Hematopoietic multipotent progenitor cell treated with erythropoietin and hydrocortisone succinate and interleukin-3 and kit ligand, for 15 days (in vitro differentiated cells): Measurements from ENCODE around the gene ERCC3.

Experiments
- DNase-seq: peaks from one replicate; pipeline ENCODE4 v3.0.0-alpha.2; 2015; ENCODE audit warnings: low spot score

Gene ERCC3

DNA sequence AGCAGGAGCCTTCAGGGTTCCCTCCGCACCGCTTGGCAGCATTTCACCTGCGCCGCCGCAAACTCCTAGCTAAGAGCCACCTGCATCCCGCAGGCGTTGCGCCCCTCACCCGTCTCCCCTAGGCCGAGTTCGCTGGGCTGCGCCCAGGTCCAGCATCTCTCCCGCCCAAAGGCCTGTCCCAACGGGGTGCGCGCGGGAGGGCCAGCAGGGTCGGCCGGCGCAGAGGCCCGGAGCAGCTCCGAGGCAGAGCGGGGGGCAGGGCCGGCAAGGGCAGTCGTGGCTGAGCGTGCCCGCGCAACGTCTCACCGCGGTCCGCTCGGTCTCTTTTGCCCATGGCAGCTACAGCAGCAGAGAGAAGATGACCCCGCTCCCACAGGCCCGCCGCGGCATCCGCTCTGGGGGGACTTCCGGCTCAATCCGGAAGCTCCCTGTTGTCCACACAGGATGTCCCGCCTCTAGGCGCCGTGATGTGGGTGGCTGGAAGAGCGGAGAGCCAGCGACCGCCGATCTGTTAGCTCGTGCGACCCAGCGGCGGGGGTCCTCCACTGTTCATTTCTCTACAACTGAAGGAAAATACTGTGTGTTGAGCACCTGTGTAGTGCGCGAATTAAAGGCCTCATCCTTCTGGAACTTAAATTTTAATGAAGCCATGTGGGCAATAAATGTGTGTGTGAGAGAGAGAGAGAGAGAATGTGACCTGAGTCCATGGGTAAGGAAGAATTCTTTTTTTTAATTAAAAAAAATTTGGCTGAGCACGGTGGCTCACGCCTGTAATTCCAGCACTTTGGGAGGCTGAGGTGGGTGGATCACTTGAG, at the start of gene ERCC3:
ERCC3 (minus strand) TSS at position 397 of the 815 bp plus-strand sequence; CDS start at position 334, 63 bp downstream.
- peak; percentile 76 for DNase-seq

DNA sequence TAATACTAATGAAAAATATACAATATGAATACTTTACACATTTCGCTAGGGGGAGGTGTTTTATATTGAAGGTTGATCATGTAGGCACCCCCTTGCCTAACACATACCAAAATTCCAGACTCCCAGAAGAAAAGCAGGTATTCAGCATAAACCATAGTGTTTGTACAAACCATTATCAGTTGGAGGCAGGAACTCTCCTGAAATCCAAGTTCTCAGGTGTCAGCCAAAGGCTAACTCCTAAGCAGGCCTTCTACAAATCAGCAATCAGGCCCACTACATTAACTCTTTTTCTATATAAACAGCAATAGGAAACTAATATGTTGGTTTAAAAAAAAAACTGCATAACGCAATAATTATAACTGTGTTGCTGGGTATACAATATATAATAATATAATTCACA, 49.3 kb upstream of the ERCC3 start:
- no peak for DNase-seq

DNA sequence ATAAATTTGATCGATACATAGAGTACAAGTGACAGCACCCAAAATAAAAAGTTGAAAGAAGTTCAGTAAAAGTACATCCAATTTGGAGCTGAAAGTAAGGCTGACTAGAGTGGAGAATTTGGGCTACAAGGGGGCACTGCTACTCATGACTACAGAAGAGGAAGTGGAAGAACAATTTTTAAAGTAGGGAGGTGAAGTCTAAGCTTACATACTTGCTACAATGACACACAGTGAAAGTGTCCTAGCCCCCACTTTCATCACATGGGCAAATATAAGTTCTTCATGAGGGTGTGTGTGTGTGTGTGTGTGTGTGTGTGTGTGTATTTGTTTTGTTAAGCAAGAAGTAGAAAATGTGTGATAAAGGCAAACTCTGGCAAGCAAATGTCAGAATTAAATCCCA, 48.2 kb upstream of the ERCC3 start:
- DNase-seq = no peak

DNA sequence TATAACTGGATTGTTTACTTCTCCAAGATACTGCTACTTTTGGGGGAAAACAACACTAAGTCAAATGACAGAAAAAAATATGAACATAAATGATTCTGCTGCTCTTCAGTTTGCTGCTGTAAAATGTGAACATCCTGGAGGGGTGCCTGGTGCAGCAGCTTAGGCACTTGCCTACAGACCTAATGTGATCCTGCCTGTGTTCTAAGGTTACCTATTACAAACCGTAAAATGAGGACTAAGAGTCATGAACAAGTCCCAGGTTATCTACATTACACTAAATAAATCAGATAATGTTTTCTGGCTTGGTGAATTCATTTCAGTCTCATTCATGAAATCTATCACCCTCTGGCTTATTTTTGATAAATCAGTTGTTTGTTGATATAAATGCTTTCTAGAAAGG, 38.4 kb upstream of the ERCC3 start:
- DNase-seq = no peak

DNA sequence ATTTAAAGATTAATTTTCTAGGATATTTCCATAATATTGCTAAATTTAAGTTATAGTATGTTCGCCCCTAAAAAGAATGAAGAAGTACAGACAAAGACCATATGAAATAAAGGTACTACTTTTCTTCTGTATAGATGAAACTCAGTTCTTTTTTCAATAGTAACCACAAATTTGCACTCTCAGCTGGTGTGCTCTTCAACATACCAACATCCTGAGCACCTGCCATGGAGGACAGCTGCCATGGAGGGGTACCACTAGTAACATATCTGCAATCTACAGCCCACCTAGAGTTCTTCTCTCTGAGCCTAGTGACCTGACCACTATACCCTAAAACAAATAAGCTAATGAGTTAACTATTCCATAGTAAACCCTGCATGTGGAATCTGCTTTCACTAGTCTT, 36.8 kb upstream of the ERCC3 start:
- DNase-seq = no peak

DNA sequence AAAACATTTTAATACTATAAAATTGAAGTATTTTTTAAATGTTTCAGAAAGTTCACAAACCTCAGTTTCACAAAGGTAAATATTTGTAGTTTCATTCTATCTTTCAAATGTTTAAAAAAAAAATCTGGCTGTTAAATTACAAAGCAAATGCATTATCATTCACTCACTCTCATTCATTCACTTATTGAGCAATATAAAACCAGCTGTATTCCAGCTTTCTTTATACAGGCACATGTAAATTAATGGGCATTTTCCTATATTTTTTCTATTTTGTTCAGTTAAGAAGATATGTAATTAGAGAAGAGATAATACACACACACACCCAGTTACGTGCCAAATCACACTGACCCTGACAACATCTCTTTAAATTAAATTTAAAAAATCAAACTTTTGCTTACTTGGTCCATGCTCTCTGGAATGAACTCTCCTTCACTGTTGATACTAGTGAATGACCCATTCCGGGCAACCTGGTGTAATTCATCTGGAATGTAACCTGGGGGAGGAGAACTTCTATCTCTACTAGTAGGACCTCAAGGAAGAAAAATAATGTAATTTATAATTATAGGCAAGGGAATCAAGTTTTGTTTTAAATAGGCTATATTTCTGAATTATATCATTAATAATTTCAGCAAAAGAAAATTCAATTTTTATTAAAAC, 32.5 kb upstream of the ERCC3 start:
- DNase-seq = no peak

DNA sequence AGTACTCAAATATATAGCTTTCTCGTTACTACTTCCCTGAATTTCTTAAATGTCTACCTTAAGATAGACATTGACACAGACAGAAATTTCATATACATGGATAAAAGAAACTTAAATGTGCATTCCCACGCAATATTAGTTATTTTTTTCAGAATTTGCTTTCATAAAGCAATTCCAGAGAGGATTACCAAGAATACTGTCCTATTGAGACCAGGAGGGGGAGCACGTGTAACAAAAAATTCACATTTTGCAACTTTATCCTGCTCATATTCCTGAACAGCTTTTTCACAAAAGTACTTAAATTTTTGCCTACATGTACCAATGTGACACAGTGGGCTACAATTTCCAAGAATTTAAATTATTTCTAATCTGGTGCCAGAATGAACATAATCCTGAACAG, 30.7 kb upstream of the ERCC3 start:
- DNase-seq = peak; percentile 48

DNA sequence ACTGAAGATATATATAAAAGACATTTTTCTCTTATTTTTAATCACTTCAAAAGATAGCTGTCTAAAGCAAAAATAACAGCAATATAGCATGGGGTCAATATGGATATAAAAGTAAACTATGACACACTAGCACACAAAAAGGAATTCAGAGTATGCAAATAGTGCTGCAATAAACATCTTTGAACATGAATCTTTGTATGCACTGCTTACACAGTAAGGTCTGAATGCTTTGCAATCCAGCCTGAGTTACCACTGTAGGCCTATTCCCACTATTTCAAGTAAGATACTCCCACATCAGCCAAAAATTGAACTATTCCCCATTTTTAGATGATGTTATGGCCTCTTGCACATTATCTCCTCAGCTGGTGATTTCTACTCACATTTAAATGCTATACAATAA, 27.4 kb upstream of the ERCC3 start:
- DNase-seq = no peak

DNA sequence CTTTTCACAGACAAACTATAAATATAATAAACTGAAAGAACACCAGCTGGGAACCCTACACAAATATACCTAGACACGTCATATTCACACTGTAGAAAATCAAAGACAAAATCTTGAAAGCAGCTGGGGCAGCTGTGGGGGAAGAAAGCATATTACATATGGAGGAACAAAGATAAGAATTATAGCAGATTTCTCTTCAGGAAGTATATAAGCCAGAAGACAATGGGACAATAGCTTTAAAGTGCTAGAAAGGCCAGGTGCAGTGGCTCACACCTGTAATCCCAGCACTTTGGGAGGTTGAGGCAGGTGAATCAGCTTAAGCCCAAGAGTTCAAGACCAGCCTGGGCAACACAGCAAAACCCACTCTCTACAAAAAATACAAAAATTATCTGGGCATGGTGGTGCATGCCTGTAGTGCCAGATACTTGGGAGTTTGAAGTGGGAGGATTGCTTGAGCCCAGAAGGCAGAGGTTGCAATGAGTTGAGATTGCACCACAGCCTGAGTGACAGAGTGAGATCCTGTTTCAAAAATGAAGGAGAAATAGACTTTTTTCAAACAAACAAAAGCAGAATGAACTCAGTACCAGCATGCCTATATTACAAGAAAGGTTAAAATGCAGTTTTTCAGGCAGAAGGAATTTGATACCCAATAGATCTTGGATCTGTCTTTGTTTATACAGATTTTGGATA, 26.8 kb upstream of the ERCC3 start:
- no peak for DNase-seq

DNA sequence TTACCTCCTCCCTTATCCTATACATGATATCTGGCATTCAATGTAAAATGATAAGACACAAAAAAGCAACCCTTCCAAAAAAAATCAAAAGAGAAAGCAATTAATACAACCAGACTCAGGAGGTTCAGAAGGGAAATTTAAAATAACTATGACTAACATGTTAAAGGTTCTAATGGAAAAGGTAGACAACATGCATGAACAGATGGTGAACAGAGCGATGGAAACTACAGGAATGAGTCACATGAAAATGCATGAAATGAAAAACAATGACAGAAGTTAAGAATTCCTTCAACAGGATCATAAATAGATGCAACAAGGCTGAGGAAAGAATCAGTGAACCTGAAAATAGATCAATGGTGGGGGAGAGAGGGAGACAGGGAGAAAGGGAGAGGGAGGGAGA, 26.1 kb upstream of the ERCC3 start:
- DNase-seq = no peak

DNA sequence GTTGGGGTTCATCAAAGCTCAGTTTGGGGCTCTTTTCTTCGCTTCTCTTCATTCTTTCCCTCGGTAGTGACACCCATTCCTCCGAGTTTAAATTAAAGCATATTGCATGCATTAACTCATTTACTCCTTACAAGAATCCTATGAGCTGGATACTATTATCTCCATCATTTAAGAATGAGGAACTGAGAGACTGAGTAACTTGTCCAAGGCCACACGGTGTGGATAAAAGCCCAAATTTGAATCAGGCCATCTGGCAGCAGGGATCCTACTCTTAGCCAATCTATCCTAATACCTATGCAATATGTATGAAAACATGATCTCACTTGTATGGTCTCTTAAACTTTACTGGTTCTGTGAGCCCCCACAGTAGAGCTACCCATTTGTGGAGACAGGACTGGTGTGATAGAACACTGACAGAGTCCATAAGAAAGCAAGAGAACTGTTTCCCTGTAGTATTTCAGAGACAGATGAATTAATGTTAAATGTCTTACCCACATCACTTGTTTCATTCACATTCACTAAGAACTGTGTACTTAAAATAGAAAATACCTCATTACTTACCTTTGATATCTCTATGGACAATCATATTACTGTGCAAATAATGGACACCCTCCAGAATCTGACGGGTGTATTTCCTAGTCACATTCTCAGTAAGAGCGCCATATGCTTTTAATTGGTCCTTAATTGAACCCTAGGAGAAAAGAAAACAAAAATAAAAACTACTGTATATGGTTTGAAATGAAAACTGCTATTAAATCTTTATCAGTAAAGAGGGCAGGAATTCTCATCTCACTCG, 20.4 kb upstream of the ERCC3 start:
- no peak for DNase-seq

DNA sequence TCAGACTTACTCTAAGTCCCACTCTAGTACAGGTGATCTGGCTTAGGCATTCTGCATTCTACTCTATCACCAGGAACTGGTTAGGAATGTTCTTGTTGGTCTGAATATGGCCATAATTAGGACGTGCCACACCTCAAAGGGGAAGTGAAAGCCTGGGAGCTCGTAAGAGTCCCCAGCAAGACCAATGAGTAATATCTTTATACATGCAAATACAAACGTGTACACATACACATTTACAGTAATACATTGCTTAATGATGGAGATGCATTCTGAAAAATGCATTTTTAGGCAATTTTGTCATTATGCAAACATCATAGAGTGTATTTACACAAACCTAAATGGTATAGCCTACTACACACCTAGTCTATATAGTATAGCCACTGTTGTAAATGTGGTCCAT, 19.5 kb upstream of the ERCC3 start:
- DNase-seq = no peak

DNA sequence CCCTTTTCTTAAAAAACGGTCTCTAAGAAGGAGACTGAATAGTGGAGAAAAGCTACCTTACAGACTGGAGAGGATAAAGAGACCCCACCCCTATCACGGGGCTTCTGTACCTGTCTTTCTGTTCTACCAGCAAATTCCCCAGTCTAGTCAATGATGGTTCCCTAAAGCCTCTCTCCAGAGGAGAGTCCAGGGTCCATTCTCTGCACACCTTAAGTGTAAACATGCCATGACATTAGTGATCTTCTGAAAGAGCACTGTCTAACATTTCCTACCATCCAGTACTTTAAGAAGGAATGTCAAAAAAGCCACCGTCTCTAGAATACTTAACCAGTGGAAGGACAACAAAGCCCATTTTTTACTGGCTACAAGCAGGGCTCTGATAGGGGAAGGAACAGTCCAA, 17.0 kb upstream of the ERCC3 start:
- no peak for DNase-seq

DNA sequence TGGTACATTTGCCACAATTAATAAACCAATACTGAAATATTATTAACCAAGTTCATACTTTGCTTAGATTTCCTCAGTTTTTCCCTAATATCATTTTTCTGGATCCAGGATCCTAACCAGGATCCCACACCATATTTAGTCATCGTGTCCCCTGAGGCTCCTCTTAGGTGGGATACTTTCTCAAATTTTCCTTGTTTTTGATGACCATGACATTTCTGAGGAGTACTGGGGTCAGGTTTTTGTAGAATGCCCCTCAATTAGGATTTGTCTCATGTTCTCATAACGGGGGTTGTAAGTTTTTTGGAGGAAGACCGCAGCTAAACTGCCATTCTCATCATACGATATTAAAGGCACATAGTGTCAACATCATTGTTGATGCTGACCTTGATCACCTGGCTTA, 15.5 kb upstream of the ERCC3 start:
- DNase-seq = no peak

DNA sequence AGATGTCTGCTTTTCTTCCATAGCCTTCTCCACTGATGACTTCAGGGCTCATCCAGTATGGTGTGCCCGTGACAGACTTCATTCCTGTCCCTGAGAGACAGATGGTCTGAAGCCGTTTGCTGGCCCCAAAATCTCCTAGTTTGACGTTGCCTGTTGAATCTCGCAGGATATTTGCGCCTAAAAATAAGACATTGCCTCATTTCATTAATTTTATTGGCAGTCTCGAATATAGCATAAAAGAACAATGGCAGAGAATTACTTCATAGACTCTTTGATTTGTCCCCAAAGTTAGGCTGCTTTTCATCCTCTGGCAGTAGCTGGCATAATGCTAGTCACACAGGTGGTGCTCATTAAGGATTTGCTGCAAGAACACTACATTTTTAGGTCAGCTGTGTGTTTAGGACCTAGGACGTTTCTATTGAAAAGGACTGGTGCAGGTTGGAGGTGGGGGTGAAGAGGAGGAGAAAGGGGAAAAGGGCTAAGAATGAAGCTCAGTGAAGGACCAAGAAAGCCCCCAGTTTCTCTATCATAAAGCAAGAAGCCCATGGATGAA, 14.7 kb upstream of the ERCC3 start:
- DNase-seq = no peak

DNA sequence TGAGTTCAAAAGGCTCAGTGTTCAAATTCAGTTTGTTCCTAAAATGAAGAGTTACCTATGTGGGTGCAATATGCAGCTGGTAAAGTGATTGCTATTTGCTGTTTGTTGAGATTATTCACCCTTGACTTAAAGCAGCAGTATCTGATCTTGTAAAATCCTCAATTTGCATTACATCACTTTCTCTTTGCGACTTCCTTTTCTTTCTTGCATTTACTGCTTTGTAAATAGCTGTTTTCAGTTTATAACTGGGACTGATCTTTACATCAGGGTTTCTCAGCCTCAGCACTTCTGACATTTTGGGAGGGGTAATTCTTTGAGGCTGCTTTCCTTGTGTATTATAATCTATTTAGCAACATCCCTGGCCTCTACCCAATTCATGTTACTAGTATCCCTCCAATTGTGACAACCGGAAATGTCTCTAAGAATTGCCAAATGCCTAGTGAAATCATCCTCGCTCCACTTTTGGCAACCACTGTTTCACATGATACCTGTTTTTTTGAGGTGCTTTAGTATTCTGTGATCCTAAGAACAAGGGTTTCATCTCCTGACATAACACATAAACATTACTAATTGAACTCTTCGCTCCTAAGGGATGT, 12.1 kb upstream of the ERCC3 start:
- no peak for DNase-seq

DNA sequence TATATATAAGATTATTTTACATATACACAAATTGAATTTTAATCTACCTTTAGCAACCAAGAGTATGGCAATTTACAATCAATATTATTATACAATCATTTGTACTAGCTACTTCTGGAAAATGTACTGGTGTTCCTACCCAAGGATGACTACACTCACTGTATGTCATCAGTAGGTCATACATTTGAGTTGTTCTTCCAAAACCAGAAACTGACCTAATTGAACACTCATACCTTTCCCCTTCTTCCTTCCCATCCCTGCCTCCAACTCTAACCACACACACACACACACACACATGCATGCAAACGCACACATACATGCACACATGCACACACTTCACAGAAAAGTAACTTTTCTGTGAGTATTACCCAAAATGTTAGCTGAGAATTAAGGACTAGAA, 8.2 kb upstream of the ERCC3 start:
- DNase-seq = no peak

DNA sequence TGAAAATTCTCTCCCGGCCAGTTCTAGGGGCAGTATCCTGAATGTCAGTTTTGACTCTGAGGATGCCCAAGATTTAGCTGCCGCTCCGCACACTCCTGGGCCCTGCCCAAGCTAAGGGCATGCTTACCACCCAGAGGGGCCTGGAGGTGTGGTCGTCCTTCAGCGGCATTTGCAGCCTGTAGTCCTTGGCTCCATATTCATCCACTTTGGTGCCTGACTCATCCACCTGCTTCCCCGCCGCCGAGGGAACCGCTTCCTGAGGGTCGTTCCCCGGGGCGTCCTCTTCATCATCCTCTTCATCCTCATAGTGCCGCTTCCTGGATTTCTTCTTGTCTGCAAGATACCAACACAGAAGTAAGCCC, 577 bp downstream of the ERCC3 start:
- no peak for DNase-seq

DNA sequence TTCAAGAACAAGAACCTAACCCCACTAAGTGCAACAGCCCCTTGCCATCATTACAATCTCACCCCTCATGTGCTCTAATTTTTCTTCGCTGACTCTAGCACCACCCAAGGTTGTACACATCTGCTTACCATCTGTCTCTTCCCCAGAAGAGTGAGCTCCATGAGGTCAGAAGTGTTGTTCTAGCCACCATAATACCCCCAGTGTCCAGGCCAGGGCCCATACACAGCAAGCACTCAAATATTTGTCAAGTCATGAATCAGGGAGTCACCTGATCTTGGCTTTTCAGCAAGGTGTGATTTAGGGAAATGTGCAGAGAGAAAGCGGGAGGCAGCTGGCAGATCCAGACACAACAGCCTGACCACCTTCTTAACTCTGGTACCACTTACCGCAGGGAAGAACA, 5.7 kb downstream of the ERCC3 start:
- DNase-seq = no peak

DNA sequence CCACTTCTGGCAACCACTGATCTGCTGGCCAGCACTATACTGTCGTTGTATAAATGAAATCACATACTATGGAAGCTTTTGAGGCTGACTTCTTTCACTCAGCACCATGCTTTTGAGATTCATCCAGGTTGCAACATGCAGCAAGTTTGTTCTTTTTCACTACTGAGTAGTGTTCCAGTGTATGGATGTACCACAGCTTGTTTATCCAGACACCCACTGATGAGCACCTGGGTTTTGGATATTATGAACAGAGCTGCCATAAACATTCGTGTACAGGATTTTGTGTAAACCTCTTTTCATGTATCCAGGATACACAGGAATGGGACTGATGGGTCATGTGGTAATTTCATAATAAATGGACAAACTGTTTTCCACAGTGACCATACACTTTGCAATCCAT, 10.7 kb downstream of the ERCC3 start:
- DNase-seq = no peak

DNA sequence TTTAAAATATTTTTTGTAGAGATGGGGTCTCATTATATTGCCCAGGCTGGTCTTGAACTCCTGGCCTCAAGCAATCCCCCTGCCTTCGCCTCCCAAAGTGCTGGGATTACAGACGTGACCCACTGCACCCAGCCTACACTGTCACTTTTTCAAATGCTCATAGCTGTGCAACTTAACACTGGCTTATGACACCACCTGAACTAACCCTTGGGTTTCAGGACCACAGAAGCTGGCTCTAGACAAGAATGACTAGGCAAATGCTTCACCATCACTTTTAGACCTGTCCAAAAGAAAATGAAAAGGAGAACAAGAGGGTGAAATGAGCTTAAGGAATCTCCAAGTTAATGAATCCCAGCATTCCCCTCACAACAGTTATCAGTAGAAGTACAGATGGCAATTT, 13.3 kb downstream of the ERCC3 start:
- DNase-seq = no peak

DNA sequence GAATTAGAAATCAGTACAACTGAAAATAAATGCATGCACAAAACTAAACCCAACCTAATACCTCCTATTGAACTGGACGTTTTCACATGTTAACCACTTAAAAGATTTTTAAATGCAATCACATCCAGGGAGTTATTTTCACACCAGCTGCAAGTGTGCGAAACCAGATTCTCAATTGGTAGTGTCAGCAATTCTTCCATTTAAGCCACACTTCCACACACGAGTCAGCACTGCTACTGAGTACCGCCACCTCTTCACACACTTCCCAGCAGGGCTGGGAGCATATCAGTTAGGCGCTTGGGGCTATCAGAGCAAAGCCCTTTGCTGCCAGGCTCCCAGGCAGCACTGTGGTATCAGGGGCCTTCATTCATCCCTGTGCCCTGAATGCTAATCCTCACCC, 14.2 kb downstream of the ERCC3 start:
- no peak for DNase-seq
